Stimulated activated CD4-positive, alpha-beta T cell treated with anti-CD3 and anti-CD28 coated beads, Interleukin-15, amount 100 ng/mL, for 24 hours (primary cell): ENCODE data around the gene SMAD6.
"Not testable (repeated sequence)": the region's sequence is repeated elsewhere in the genome, so short reads cannot be mapped to it uniquely, and the experiment has no call there.

Source experiments
- DNase-seq: peaks from one replicate; pipeline ENCODE4 v3.0.0-alpha.2; 2020

Gene SMAD6

GRCh38 chr15:66828817-66829541, 126.9 kb downstream of the SMAD6 start:
- not testable (repeated sequence) for DNase-seq

- no peak for DNase-seq
Observed at GRCh38 chr15:66829551-66830121, 127.6 kb downstream of the SMAD6 start.

GRCh38 chr15:66830358-66830757, 128.3 kb downstream of the SMAD6 start:
- DNase-seq = no peak

- no peak for DNase-seq
Observed at GRCh38 chr15:66830823-66831222, 128.8 kb downstream of the SMAD6 start.

- DNase-seq = no peak
Observed at GRCh38 chr15:66831289-66831688, 129.3 kb downstream of the SMAD6 start.

GRCh38 chr15:66831801-66832390, 129.9 kb downstream of the SMAD6 start:
- no peak for DNase-seq
